Fibroblast of pulmonary artery (primary cell): ENCODE measurements around the gene AGAP1.

ENCODE experiments used
- DNase-seq: peaks from one replicate; pipeline ENCODE4 v3.0.0-alpha.2; 2010; ENCODE audit warnings: low read depth
- H3K4me3 ChIP-seq: replicated peaks from 2 replicates; pipeline ENCODE4 v1.5.1; 2011; ENCODE audit warnings: low read depth, mild to moderate bottlenecking, control low read depth, low read length, moderate library complexity
- CTCF ChIP-seq: IDR thresholded peaks from 2 replicates; pipeline ENCODE4 v1.5.1; 2011; ENCODE audit warnings: mild to moderate bottlenecking, control low read depth, low read length, inconsistent platforms; ENCODE audit errors: missing control alignments

The AGAP1 gene

DNA sequence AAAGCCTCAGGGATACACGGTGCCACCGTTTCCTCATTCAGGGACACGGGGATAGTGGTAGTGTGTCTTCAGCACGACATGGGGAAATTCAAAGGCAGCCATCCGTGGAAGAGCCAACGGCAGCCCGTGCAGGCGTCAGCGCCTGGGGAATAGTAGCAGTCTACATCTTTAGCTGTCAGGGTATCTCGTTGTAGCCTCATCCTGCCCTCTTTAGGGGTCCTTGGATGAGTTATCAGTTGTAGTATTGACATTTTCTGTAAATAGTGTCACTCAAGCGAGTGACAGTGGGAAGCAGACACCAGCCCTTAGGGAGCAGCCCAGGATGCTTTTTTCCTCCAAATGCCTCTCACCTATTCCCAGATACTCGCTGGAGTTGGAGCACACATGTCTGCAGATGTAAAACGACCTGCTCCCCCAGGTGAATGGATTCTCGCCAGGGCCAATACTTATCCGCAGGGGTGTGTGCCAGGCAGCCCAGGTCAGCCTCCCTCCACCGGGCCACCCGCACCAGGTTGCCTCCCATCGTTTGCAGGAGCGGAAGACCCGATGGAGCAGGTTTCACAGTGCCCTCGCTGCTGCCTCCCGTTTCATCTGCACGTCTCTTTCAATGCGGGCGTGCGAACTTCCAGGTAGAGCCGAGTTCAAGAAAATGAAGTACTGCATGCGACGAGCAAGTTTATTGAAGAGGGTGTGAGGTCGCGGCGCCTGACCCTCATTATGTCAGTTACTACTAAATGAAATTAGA lies 41.0 kb downstream of the AGAP1 start:
- H3K4me3 ChIP-seq: no peak overlapping the region
- TF ChIP-seq CTCF: no peak
- DNase-seq: no peak

DNA sequence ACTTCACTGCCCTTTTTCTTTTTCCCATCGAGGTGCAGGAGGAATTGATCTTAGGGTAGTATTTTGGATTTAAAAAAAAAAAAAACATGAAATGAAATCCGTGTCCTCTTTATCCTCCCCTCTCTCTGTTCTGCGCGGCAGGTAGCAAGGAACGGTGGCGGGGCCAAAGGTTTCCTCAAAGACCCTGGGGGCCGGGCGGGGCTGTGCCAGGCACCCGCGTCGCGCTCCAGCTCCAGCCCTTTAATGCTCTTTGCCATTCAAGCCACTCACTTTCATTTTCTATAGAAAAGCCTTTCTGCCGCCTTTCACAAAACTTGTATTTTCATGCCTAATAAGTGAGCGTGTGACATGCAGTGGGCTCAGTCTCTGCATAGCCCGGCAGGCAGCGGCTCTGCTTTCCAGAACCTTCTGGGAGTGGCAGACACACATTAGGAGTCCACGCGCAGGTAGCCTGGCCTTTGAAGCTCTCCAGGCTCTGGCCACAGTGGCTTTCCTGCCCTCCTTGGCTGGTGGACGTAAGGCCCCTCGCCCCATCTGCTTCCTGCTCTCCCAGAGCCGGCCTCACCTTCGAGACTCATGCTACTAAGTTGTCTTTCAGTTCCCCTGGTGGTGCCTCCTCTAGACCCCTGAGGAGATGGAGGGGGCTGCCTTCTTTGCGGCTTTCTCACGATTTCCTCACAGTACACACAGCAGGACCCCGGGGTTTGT lies 41.7 kb downstream of the AGAP1 start:
- no peak overlapping the region for H3K4me3 ChIP-seq
- no peak for TF ChIP-seq CTCF
- no peak for DNase-seq

DNA sequence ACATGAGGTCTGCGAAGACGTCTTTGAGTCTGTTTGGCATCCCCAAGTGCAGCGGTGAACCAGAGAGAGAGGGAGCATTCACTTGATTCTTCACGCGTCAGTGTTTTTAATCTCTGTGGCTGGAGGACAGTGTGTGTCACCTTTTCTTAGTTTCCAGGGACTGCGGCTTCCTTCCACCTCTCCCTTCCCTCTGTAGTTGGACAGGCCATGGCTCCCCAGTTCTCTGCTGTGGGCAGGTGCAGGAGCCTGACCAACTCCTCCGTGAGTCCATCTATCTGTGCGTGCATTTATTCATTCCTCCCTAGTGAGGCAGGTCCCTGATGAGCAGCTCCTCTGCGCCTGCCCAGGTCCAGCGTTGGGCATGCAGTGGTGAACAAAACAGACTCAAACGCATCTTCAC lies 42.9 kb downstream of the AGAP1 start:
- no peak for TF ChIP-seq CTCF
- no peak overlapping the region for H3K4me3 ChIP-seq
- no peak for DNase-seq

DNA sequence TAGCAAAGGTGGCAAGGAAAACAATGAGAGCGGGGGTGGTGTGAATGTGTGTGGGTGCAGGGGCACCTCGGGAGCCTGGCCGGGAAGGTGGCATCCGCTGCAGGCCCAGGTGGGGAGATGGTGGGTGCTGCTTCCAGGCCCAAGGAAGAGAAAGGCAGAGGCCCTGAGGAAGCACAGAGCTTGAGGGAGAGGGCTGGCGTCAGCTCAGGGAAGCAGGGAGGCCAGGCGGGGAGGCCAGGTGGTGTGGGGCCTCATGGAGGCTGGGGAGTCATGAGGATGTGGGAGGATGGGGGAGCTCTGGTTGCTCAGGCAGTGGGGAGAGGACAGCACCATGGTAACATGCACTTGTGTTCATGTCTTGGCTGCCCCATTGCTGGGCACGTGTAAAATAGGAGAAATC lies 43.3 kb downstream of the AGAP1 start:
- TF ChIP-seq CTCF: no peak
- no peak for DNase-seq
- no peak overlapping the region for H3K4me3 ChIP-seq

GRCh38 chr2:235537587-235537986 lies 43.7 kb downstream of the AGAP1 start:
- TF ChIP-seq CTCF: no peak
- DNase-seq: no peak
- H3K4me3 ChIP-seq: no peak overlapping the region

DNA sequence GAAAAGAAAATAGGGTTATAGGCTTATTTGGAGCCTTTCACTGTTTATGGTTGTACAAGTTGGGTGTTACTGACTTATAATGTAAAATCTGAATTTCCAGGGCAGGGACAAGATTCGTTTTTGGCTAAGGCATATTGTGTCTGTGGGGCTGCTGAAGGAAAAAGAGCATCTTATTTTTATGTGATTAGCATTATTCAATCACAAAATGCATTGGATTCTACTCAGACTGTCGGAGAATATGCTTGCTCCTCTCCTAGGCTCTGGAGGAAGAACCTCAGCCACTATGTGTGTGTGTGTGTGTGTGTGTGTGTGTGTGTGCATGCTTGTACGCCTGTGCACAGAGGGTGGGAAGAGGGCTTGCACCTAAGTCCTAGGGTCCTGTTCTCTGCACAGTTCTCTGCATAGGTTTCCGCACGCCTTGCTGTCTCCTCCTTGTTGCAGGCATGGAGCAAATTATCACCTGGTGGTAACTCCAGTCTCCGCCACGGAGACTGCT lies 44.3 kb downstream of the AGAP1 start:
- TF ChIP-seq CTCF: no peak
- no peak for DNase-seq
- H3K4me3 ChIP-seq: no peak overlapping the region
